ENCODE results near the gene GRIK5. TPM values are rescaled to one million over a fixed set of nuclear protein-coding genes. Genes with fewer than 3 reads are reported as not detected.

Gene GRIK5
- total and polyA plus RNA-seq, 4 donors: 0.09 to 0.42 (median 0.17) TPM; not detected in 1

DNA sequence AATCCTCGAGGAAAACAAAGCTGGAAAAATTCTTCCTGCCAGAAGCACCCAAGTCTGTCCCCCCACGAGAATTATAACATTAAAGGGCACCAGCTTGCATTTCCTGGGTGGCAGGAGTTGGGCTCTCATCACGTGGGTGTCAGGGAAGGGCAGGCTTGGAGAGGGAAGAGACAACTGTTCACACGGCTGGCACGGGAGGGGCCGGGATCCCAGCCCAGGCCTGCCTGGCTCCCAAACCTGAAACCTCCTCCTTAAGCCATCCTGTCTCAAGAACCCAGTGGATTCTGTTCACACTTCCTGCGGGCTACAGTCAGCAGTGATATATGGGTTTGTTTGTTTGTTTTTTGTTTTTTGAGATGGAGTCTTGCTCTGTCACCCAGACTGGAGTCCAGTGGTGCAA lies 12.2 kb downstream of the GRIK5 start:
- DNase-seq (ENCODE audit: low spot score): no peak
- no peaks in the 10 kb centered on the region for H3K9me3 ChIP-seq (ENCODE audit: control insufficient read depth in 4 of 4, low read length in 3 of 4)
- H3K9ac ChIP-seq (ENCODE audit: low read depth in 1 of 2, low read length in 2 of 2): no peak overlapping the region
- WGBS: 71% methylated on average over 7 of the region's 7 CpGs
- TF ChIP-seq HNF4G (IDR thresholded peaks at IDR 0.05) (no peak), HNF4A (conservative IDR thresholded peaks at IDR 0.05) (no peak), FOXA2 (IDR thresholded peaks at IDR 0.05) (no peak), RAD21 (IDR thresholded peaks at IDR 0.05) (no peak), JUND (IDR thresholded peaks at IDR 0.05) (no peak), FOXA1 (IDR thresholded peaks at IDR 0.05) (no peak), RXRA (IDR thresholded peaks at IDR 0.05) (no peak), EGR1 (IDR thresholded peaks at IDR 0.05; ENCODE audit: low read depth in 2 of 2) (no peak), TAF1 (conservative IDR thresholded peaks at IDR 0.05) (no peak), NR2F2 (IDR thresholded peaks at IDR 0.05) (no peak), YY1 (IDR thresholded peaks at IDR 0.05) (no peak), GABPA (IDR thresholded peaks at IDR 0.05 in 1 of 2, conservative IDR thresholded peaks at IDR 0.05 in 1 of 2) (no peak), SP1 (IDR thresholded peaks at IDR 0.05) (no peak)
- TF ChIP-seq, protein P1, sequence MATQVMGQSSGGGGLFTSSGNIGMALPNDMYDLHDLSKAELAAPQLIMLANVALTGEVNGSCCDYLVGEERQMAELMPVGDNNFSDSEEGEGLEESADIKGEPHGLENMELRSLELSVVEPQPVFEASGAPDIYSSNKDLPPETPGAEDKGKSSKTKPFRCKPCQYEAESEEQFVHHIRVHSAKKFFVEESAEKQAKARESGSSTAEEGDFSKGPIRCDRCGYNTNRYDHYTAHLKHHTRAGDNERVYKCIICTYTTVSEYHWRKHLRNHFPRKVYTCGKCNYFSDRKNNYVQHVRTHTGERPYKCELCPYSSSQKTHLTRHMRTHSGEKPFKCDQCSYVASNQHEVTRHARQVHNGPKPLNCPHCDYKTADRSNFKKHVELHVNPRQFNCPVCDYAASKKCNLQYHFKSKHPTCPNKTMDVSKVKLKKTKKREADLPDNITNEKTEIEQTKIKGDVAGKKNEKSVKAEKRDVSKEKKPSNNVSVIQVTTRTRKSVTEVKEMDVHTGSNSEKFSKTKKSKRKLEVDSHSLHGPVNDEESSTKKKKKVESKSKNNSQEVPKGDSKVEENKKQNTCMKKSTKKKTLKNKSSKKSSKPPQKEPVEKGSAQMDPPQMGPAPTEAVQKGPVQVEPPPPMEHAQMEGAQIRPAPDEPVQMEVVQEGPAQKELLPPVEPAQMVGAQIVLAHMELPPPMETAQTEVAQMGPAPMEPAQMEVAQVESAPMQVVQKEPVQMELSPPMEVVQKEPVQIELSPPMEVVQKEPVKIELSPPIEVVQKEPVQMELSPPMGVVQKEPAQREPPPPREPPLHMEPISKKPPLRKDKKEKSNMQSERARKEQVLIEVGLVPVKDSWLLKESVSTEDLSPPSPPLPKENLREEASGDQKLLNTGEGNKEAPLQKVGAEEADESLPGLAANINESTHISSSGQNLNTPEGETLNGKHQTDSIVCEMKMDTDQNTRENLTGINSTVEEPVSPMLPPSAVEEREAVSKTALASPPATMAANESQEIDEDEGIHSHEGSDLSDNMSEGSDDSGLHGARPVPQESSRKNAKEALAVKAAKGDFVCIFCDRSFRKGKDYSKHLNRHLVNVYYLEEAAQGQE (IDR thresholded peaks at IDR 0.05): no peak
- TF ChIP-seq, protein P2, sequence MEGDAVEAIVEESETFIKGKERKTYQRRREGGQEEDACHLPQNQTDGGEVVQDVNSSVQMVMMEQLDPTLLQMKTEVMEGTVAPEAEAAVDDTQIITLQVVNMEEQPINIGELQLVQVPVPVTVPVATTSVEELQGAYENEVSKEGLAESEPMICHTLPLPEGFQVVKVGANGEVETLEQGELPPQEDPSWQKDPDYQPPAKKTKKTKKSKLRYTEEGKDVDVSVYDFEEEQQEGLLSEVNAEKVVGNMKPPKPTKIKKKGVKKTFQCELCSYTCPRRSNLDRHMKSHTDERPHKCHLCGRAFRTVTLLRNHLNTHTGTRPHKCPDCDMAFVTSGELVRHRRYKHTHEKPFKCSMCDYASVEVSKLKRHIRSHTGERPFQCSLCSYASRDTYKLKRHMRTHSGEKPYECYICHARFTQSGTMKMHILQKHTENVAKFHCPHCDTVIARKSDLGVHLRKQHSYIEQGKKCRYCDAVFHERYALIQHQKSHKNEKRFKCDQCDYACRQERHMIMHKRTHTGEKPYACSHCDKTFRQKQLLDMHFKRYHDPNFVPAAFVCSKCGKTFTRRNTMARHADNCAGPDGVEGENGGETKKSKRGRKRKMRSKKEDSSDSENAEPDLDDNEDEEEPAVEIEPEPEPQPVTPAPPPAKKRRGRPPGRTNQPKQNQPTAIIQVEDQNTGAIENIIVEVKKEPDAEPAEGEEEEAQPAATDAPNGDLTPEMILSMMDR (IDR thresholded peaks at IDR 0.05; ENCODE audit: low read depth, low read length, missing input control): no peak
- TF ChIP-seq, protein P3, sequence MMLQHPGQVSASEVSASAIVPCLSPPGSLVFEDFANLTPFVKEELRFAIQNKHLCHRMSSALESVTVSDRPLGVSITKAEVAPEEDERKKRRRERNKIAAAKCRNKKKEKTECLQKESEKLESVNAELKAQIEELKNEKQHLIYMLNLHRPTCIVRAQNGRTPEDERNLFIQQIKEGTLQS (IDR thresholded peaks at IDR 0.05): no peak
- TF ChIP-seq, protein P4, sequence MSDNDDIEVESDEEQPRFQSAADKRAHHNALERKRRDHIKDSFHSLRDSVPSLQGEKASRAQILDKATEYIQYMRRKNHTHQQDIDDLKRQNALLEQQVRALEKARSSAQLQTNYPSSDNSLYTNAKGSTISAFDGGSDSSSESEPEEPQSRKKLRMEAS (IDR thresholded peaks at IDR 0.05): no peak
- TF ChIP-seq, protein P5, sequence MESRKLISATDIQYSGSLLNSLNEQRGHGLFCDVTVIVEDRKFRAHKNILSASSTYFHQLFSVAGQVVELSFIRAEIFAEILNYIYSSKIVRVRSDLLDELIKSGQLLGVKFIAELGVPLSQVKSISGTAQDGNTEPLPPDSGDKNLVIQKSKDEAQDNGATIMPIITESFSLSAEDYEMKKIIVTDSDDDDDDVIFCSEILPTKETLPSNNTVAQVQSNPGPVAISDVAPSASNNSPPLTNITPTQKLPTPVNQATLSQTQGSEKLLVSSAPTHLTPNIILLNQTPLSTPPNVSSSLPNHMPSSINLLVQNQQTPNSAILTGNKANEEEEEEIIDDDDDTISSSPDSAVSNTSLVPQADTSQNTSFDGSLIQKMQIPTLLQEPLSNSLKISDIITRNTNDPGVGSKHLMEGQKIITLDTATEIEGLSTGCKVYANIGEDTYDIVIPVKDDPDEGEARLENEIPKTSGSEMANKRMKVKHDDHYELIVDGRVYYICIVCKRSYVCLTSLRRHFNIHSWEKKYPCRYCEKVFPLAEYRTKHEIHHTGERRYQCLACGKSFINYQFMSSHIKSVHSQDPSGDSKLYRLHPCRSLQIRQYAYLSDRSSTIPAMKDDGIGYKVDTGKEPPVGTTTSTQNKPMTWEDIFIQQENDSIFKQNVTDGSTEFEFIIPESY (IDR thresholded peaks at IDR 0.05): no peak
- H3K4me3 ChIP-seq (ENCODE audit: low read depth in 1 of 3, low read length in 3 of 3): no peak overlapping the region
- H3K27ac ChIP-seq (ENCODE audit: low read depth in 1 of 2, low read length in 2 of 2): no peak overlapping the region
- H3K27me3 ChIP-seq (ENCODE audit: control insufficient read depth in 4 of 4, insufficient read depth in 4 of 4, low read length in 3 of 4): no peaks in the 10 kb centered on the region
- H3K4me1 ChIP-seq (ENCODE audit: control insufficient read depth in 4 of 4, insufficient read depth in 4 of 4, low read length in 3 of 4): no peaks in the 10 kb centered on the region
- H3K36me3 ChIP-seq (ENCODE audit: control insufficient read depth in 4 of 4, insufficient read depth in 3 of 4, low read depth in 1 of 4, low read length in 3 of 4): no peaks in the 10 kb centered on the region

All from liver (tissue), 9 donors.